ENCODE measurements around the gene ATP10D. TPM values are rescaled to one million over a fixed set of nuclear protein-coding genes. Genes with fewer than 3 reads are reported as not detected.

ATP10D gene
- total RNA-seq, 6 donors from 2014 or later: 13.7 to 27.6 (median 22.1) TPM

DNA sequence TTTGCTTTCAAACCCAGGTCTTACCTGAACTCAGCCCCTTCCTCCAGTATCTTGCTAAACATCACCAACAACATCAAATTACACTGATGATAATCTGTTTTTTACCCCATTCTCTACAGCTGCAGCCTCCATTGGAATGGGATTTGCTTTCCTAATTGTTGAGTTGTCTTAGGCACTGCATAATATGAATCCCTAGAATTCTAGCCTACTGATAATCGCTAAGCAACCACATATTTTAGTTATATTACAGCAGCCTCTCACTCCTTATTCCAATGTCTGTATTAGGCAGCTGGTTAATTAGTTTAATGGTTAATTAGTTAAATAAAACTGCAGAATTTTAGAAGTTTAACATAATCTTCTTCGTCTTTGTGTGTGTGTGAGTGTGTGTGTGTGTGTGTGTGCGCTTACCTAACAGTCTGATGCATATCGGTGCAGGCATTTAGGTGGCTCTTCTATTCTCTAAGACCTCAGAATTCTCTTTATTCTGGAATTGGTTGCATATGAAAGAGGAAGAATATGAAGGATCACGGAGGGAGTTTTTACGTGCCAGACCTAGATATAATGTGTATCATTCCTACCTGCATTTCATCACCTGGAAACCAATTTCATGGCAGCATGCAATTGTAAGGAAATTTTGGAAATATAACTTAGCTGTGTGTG lies 16.2 kb upstream of the ATP10D start:
- TF ChIP-seq EP300 (IDR thresholded peaks at IDR 0.05): no peak
- TF ChIP-seq, protein P1, sequence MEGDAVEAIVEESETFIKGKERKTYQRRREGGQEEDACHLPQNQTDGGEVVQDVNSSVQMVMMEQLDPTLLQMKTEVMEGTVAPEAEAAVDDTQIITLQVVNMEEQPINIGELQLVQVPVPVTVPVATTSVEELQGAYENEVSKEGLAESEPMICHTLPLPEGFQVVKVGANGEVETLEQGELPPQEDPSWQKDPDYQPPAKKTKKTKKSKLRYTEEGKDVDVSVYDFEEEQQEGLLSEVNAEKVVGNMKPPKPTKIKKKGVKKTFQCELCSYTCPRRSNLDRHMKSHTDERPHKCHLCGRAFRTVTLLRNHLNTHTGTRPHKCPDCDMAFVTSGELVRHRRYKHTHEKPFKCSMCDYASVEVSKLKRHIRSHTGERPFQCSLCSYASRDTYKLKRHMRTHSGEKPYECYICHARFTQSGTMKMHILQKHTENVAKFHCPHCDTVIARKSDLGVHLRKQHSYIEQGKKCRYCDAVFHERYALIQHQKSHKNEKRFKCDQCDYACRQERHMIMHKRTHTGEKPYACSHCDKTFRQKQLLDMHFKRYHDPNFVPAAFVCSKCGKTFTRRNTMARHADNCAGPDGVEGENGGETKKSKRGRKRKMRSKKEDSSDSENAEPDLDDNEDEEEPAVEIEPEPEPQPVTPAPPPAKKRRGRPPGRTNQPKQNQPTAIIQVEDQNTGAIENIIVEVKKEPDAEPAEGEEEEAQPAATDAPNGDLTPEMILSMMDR (IDR thresholded peaks at IDR 0.05): no peak
- TF ChIP-seq POLR2A (IDR thresholded peaks at IDR 0.05): no peak
- no peak for TF ChIP-seq POLR2AphosphoS5 (IDR thresholded peaks at IDR 0.05)
- no peaks in the 10 kb centered on the region for H3K27me3 ChIP-seq
- H3K4me1 ChIP-seq: peaks cover 0 to 5% (median 1%) of the 10 kb centered on the region in 4 donors
- H3K9me3 ChIP-seq: no peaks in the 10 kb centered on the region
- no peak overlapping the region for H3K4me3 ChIP-seq
- WGBS, 2 donors: 75 to 80% methylated on average over 6 of the region's 6 CpGs
- H3K36me3 ChIP-seq: no peaks in the 10 kb centered on the region
- no peak overlapping the region for H3K27ac ChIP-seq
- DNase-seq: no peak
- no peak for ATAC-seq (ENCODE audit: low FRiP score in 2 of 2)

GRCh38 chr4:47469951-47470350 lies 15.1 kb upstream of the ATP10D start:
- H3K4me3 ChIP-seq: no peak overlapping the region
- no peaks in the 10 kb centered on the region for H3K9me3 ChIP-seq
- no peaks in the 10 kb centered on the region for H3K27me3 ChIP-seq
- WGBS, 2 donors: 92 to 93% methylated on average over 3 of the region's 3 CpGs
- TF ChIP-seq POLR2A (IDR thresholded peaks at IDR 0.05) (no peak), EP300 (IDR thresholded peaks at IDR 0.05) (no peak), POLR2AphosphoS5 (IDR thresholded peaks at IDR 0.05) (no peak)
- TF ChIP-seq, protein P1 (IDR thresholded peaks at IDR 0.05): no peak
- ATAC-seq (ENCODE audit: low FRiP score in 2 of 2) (no peak), DNase-seq (no peak)
- H3K4me1 ChIP-seq: no peaks in the 10 kb centered on the region
- no peak overlapping the region for H3K27ac ChIP-seq
- H3K36me3 ChIP-seq: no peaks in the 10 kb centered on the region

GRCh38 chr4:47471064-47471463 lies 14.0 kb upstream of the ATP10D start:
- H3K9me3 ChIP-seq: no peaks in the 10 kb centered on the region
- H3K27me3 ChIP-seq: no peaks in the 10 kb centered on the region
- H3K36me3 ChIP-seq: no peaks in the 10 kb centered on the region
- no peak overlapping the region for H3K27ac ChIP-seq
- no peaks in the 10 kb centered on the region for H3K4me1 ChIP-seq
- no peak overlapping the region for H3K4me3 ChIP-seq
- TF ChIP-seq POLR2A (IDR thresholded peaks at IDR 0.05): no peak
- TF ChIP-seq, protein P1 (IDR thresholded peaks at IDR 0.05): no peak
- no peak for TF ChIP-seq EP300 (IDR thresholded peaks at IDR 0.05)
- TF ChIP-seq POLR2AphosphoS5 (IDR thresholded peaks at IDR 0.05): no peak
- 65 to 67% methylated on average over 4 of the region's 4 CpGs for WGBS, 2 donors
- ATAC-seq (ENCODE audit: low FRiP score in 2 of 2) (no peak), DNase-seq (no peak)

DNA sequence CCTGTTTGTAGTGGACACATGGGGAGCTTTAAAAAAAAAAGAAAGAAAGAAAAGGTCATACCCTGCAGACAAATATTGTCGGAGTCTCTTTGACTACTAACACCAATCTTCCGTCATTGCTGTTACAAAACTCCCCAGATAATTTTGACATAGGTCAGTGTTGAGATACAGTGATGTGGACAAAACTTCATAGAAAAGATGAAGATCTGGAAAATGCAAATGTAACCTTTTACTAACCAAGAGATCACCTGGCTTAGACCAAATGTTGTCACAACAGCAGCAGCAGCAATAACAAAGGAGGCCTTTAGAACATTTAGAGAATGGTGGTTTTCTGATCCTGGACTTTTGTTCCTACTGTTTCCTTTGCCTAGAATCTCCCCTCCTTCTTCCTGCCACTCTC lies 13.5 kb upstream of the ATP10D start:
- no peak for ATAC-seq (ENCODE audit: low FRiP score in 2 of 2)
- H3K9me3 ChIP-seq: no peaks in the 10 kb centered on the region
- no peaks in the 10 kb centered on the region for H3K36me3 ChIP-seq
- no peaks in the 10 kb centered on the region for H3K27me3 ChIP-seq
- TF ChIP-seq, protein P1 (IDR thresholded peaks at IDR 0.05): no peak
- no peak for TF ChIP-seq POLR2A (IDR thresholded peaks at IDR 0.05)
- no peak for TF ChIP-seq EP300 (IDR thresholded peaks at IDR 0.05)
- no peak for TF ChIP-seq POLR2AphosphoS5 (IDR thresholded peaks at IDR 0.05)
- no peaks in the 10 kb centered on the region for H3K4me1 ChIP-seq
- no peak overlapping the region for H3K4me3 ChIP-seq
- WGBS, 2 donors: 76 to 77% methylated on average over 2 of the region's 2 CpGs
- no peak overlapping the region for H3K27ac ChIP-seq
- DNase-seq: no peak

- Histone ChIP-seq H3K27me3 (no peaks in the 10 kb centered on the region), H3K9me3 (no peaks in the 10 kb centered on the region), H3K4me1 (no peaks in the 10 kb centered on the region), H3K4me3 (no peak overlapping the region), H3K36me3 (no peaks in the 10 kb centered on the region), H3K27ac (no peak overlapping the region)
- no peak for TF ChIP-seq EP300 (IDR thresholded peaks at IDR 0.05)
- TF ChIP-seq POLR2A (IDR thresholded peaks at IDR 0.05): no peak
- TF ChIP-seq POLR2AphosphoS5 (IDR thresholded peaks at IDR 0.05): no peak
- TF ChIP-seq, protein P1 (IDR thresholded peaks at IDR 0.05): no peak
- no peak for DNase-seq
- WGBS, 2 donors: 80 to 81% methylated on average over 3 of the region's 3 CpGs
- ATAC-seq (ENCODE audit: low FRiP score in 2 of 2): no peak
Observed at GRCh38 chr4:47473141-47473750, 11.8 kb upstream of the ATP10D start.

Data from upper lobe of left lung (tissue), 6 donors.